ENCODE measurements around the gene SLC34A1. TPM values are rescaled to one million over a fixed set of nuclear protein-coding genes. Genes with fewer than 3 reads are reported as not detected.

SLC34A1 gene
- total and polyA plus RNA-seq, 2 of the 4 experiments (the other 2 are of a cell fraction) = not detected

GRCh38 chr5:177347699-177348098 lies 36.5 kb upstream of the SLC34A1 start:
- dilution Hi-C loops (cut with HindIII; ENCODE audit: low sequenced_read_pairs, unreplicated experiment) = no loop called here
- H4K20me1 ChIP-seq (ENCODE audit: insufficient read depth, low read length) = peaks cover 18% of the 10 kb centered on the region
- H2AFZ ChIP-seq (replicated peaks; ENCODE audit: low read length, poor library complexity) = no peak overlapping the region
- H2BK20ac ChIP-seq (ENCODE audit: low read depth, low read length) = no peak overlapping the region
- WGBS, 2 experiments (ENCODE audit: extremely low coverage in 2 of 2, insufficient read length in 1 of 2) = 67% methylated on average over 1 of the region's 4 CpGs; no CpG with 5 or more reads in 1 of the 2 experiments
- H3K14ac ChIP-seq (replicated peaks; ENCODE audit: low read depth, low read length) = no peak overlapping the region
- no peak overlapping the region for H3K27ac ChIP-seq (ENCODE audit: insufficient read depth, low read length)
- no peak overlapping the region for H2BK15ac ChIP-seq (ENCODE audit: low read depth, low read length)
- no peak overlapping the region for H4K5ac ChIP-seq (ENCODE audit: low read depth, low read length)
- no TSS peak for BruUV-seq (replicated peaks)
- no peak overlapping the region for H3K4ac ChIP-seq (ENCODE audit: low read depth, low read length)
- H3K23ac ChIP-seq (ENCODE audit: low read depth, low read length) = no peak overlapping the region
- peaks cover 14% of the 10 kb centered on the region; the same call in 1 of the 2 replicates for H3K9me1 ChIP-seq (ENCODE audit: insufficient read depth, low read length)
- no peak for DNase-seq
- H3K9ac ChIP-seq (ENCODE audit: low read depth, low read length) = no peak overlapping the region
- H2AK5ac ChIP-seq (ENCODE audit: low read depth, low read length) = no peak overlapping the region
- no peak overlapping the region for H2BK120ac ChIP-seq (ENCODE audit: low read depth, low read length)
- H3K4me2 ChIP-seq (ENCODE audit: low read depth, low read length) = no peak overlapping the region
- no peak for ATAC-seq (ENCODE audit: low read depth)
- no peak overlapping the region for H2AK9ac ChIP-seq (replicated peaks; ENCODE audit: low read depth, low read length, poor library complexity)
- H3K18ac ChIP-seq (ENCODE audit: low read depth, low read length) = no peak overlapping the region
- peaks cover 24% of the 10 kb centered on the region for H3K4me1 ChIP-seq (ENCODE audit: control insufficient read depth, insufficient read depth, low read length)
- H3K36me3 ChIP-seq (ENCODE audit: control insufficient read depth, insufficient read depth, low read length) = peaks cover 7% of the 10 kb centered on the region; the same call in 1 of the 2 replicates
- intact Hi-C loops (cut with micrococcal nuclease) = no loop called here
- ChIA-PET POLR2A (ENCODE audit: unreplicated experiment) (no interaction called here), CTCF (no interaction called here)
- no peaks in the 10 kb centered on the region for H3K27me3 ChIP-seq (ENCODE audit: control insufficient read depth, insufficient read depth, low read length)
- TF ChIP-seq MXI1 (IDR thresholded peaks at IDR 0.05; ENCODE audit: borderline replicate concordance, low read depth, low read length) = no peak
- TF ChIP-seq CEBPB (IDR thresholded peaks at IDR 0.05; ENCODE audit: low read depth, low read length) = no peak
- TF ChIP-seq RCOR1 (IDR thresholded peaks at IDR 0.05; ENCODE audit: insufficient replicate concordance, low read length) = no peak
- no peak for TF ChIP-seq RFX5 (IDR thresholded peaks at IDR 0.05; ENCODE audit: low read depth, low read length)
- no peak for TF ChIP-seq SMC3 (IDR thresholded peaks at IDR 0.05; ENCODE audit: low read depth, low read length)
- no peak for TF ChIP-seq CTCF (conservative IDR thresholded peaks at IDR 0.05; ENCODE audit: low read depth, low read length)
- TF ChIP-seq POLR2A (IDR thresholded peaks at IDR 0.05; ENCODE audit: low read depth, low read length) = no peak
- no peaks in the 10 kb centered on the region for H3K9me3 ChIP-seq (ENCODE audit: control insufficient read depth, insufficient read depth, low read length)
- H2BK5ac ChIP-seq (ENCODE audit: low read depth, low read length, poor library complexity, severe bottlenecking) = no peak overlapping the region
- in situ Hi-C loops (cut with MboI; ENCODE audit: low sequenced_read_pairs) = no loop called here
- H3K79me1 ChIP-seq (ENCODE audit: low read depth in 1 of 2, low read length in 2 of 2) = peaks cover 51 to 58% of the 10 kb centered on the region in 2 experiments
- no peak overlapping the region for H3K4me3 ChIP-seq (ENCODE audit: insufficient read depth, low read depth, low read length)
- no peak overlapping the region for H3K56ac ChIP-seq (ENCODE audit: extremely low read depth, insufficient read depth, low read length)
- H4K8ac ChIP-seq (ENCODE audit: low read depth in 2 of 2, low read length in 2 of 2) = no peak overlapping the region
- no peak overlapping the region for H4K91ac ChIP-seq (ENCODE audit: insufficient read depth, low read depth, low read length)

All from IMR-90 (cell line).